K562 (cell line): ENCODE data around the gene ELOF1. TPM values are rescaled to one million over a fixed set of nuclear protein-coding genes. Genes with fewer than 3 reads are reported as not detected.

Experiments used
- ATAC-seq: fragments of 200-7000 bp; cut with Tn5 transposase; 3 replicates; pipeline ENCODE4 v1.9.1; 2020; ENCODE audit warnings: moderate library complexity
- BruUV-seq: library from RNA; stranded (reverse); fragments of 400-500 nt; replicated peaks from 2 replicates; lab custom pipeline; 2021; lab: Mats Ljungman, UMichigan
- CTCF ChIA-PET: fragments of 300-600 bp; formaldehyde crosslinking; extraction: SDS; loops from one replicate; lab custom pipeline; 2021; ENCODE audit warnings: low intra/inter-chr PET ratio; lab: Yijun Ruan, JAX
- POLR2A ChIA-PET: fragments of 300-600, 350-650 bp; sonication (Branson Sonifier 250); formaldehyde crosslinking; extraction: SDS; loops from one replicate; lab custom pipeline; 2021; ENCODE audit warnings: antibody characterized with exemption, inconsistent platforms; lab: Yijun Ruan, JAX
- DNase-seq, 4 experiments: peaks; one replicate each; pipeline versions ENCODE4 v3.0.0 to v3.0.0-alpha.2; 2011 to 2018; ENCODE audit warnings: low spot score in 3 of 4, mixed read lengths in 3 of 4; ENCODE audit errors: extremely low read depth in 1 of 4
- FAIRE-seq: peaks from 2 replicates; lab custom pipeline; 2011; peaks lifted over from hg19 to GRCh38; lab: Jason Lieb, UNC
- H2AFZ ChIP-seq: 2 replicates; pipeline ENCODE4 v1.6.0; 2011; ENCODE audit warnings: low read depth, low read length, control low read depth, inconsistent platforms
- H3K27ac ChIP-seq: fragments of 200-600 bp; 3 replicates; pipeline ENCODE4 v1.8.0; 2011; ENCODE audit warnings: low read depth, mild to moderate bottlenecking, control low read depth, inconsistent platforms, low read length, moderate library complexity, mixed read lengths; ENCODE audit errors: extremely low read depth
- H3K27me3 ChIP-seq, 2 experiments: fragments of 300-600 bp in 1 of 2; 2 replicates in 1 of 2; 3 replicates in 1 of 2; pipeline versions ENCODE4 v1.6.0 to v1.8.0; 2011; ENCODE audit warnings: inconsistent platforms in 2 of 2, low read length in 2 of 2, mild to moderate bottlenecking in 1 of 2, mixed read lengths in 1 of 2, moderate library complexity in 1 of 2; ENCODE audit not compliant: control insufficient read depth in 2 of 2, insufficient read depth in 2 of 2
- H3K36me3 ChIP-seq: fragments of 300-600 bp; 3 replicates; pipeline ENCODE4 v1.8.0; 2011; ENCODE audit warnings: mild to moderate bottlenecking, low read length, inconsistent platforms; ENCODE audit not compliant: control insufficient read depth, insufficient read depth
- H3K4me1 ChIP-seq, 2 experiments: fragments of 200-600 bp in 1 of 2; replicated peaks in 1 of 2; 2 replicates in 1 of 2; 3 replicates in 1 of 2; pipeline versions ENCODE4 v1.5.1 to v1.8.0; 2011; ENCODE audit warnings: inconsistent platforms in 2 of 2, low read length in 2 of 2, mild to moderate bottlenecking in 1 of 2, mixed read lengths in 1 of 2, moderate library complexity in 1 of 2; ENCODE audit not compliant: control insufficient read depth in 2 of 2, insufficient read depth in 2 of 2
- H3K4me2 ChIP-seq: 2 replicates; pipeline ENCODE4 v1.6.1; 2011; ENCODE audit warnings: low read length, control low read depth, inconsistent platforms, mixed read lengths; ENCODE audit not compliant: insufficient read depth
- H3K4me3 ChIP-seq: fragments of 200-600 bp; sonication (generic), shearing (Covaris generic); 2 replicates; pipeline ENCODE4 v1.5.1; 2016; ENCODE audit warnings: control low read depth, inconsistent platforms
- H3K79me2 ChIP-seq: fragments of 200-600 bp; 3 replicates; pipeline ENCODE4 v1.8.0; 2011; ENCODE audit warnings: low read length, inconsistent platforms; ENCODE audit not compliant: control insufficient read depth, insufficient read depth
- H3K9ac ChIP-seq, 2 experiments: 2 replicates each; pipeline versions ENCODE4 v1.6.0 to v1.6.1; 2011; ENCODE audit warnings: low read depth in 2 of 2, low read length in 2 of 2, control low read depth in 1 of 2, inconsistent platforms in 1 of 2, mild to moderate bottlenecking in 1 of 2, mixed read lengths in 1 of 2; ENCODE audit not compliant: insufficient read depth in 1 of 2
- H3K9me1 ChIP-seq: one replicate; pipeline ENCODE4 v1.6.0; 2011; ENCODE audit warnings: inconsistent platforms, mild to moderate bottlenecking, low read length, moderate library complexity; ENCODE audit not compliant: control insufficient read depth, insufficient read depth
- H3K9me3 ChIP-seq: replicated peaks from 2 replicates; pipeline ENCODE4 v1.5.1; 2011; ENCODE audit warnings: low read depth, low read length, inconsistent platforms; ENCODE audit not compliant: control insufficient read depth, insufficient read depth
- H4K20me1 ChIP-seq: replicated peaks from 2 replicates; pipeline ENCODE4 v1.6.1; 2011; ENCODE audit warnings: low read length, inconsistent platforms, mixed read lengths; ENCODE audit not compliant: control insufficient read depth, insufficient read depth
- BRF2 ChIP-seq: IDR thresholded peaks from 3 replicates; pipeline ENCODE4 v1.6.1; 2011; ENCODE audit warnings: borderline replicate concordance, mild to moderate bottlenecking; ENCODE audit not compliant: insufficient read length, insufficient read depth
- DACH1 ChIP-seq: fragments of 450-650 bp; IDR thresholded peaks from 2 replicates; pipeline ENCODE4 v1.6.1; 2018; ENCODE audit not compliant: partially characterized antibody
- NEUROD1 ChIP-seq: fragments of 150-350 bp; IDR thresholded peaks from 2 replicates; pipeline ENCODE4 v1.6.1; 2014; ENCODE audit warnings: borderline replicate concordance, low read length, low read depth; ENCODE audit not compliant: partially characterized antibody
- RAD21 ChIP-seq, 2 experiments: fragments of 250-450 bp in 1 of 2; fragments of 450-650 bp in 1 of 2; sonication (Bioruptor Pico) in 1 of 2; formaldehyde crosslinking in 1 of 2; IDR thresholded peaks in 1 of 2; conservative IDR thresholded peaks in 1 of 2; 2 replicates each; pipeline versions ENCODE4 v1.4.0 to v1.8.0; 2020 to 2022; ENCODE audit warnings: mild to moderate bottlenecking in 2 of 2, moderate library complexity in 1 of 2
- THAP12 ChIP-seq: fragments of 250-450 bp; sonication (Bioruptor Pico); IDR thresholded peaks from 2 replicates; pipeline ENCODE4 v1.9.0; 2021; ENCODE audit warnings: mild to moderate bottlenecking, inconsistent platforms
- ZBTB7A ChIP-seq: IDR thresholded peaks from 2 replicates; pipeline ENCODE4 v1.6.1; 2011; ENCODE audit warnings: low read depth, mild to moderate bottlenecking, low read length, moderate library complexity, borderline replicate concordance; ENCODE audit not compliant: control insufficient read depth
- ZNF224 ChIP-seq: sonication (generic); formaldehyde crosslinking; IDR thresholded peaks from 2 replicates; pipeline ENCODE4 v1.8.0; 2022; ENCODE audit warnings: mild to moderate bottlenecking, missing genetic modification reagents
- WGBS: fragments of 100-300 bp; shearing (Covaris generic); methylation state at CpG from one replicate; pipeline ENCODE4 v1.1.6; 2016; ENCODE audit warnings: low coverage, mixed read lengths; ENCODE audit not compliant: insufficient coverage; ENCODE audit errors: missing lambda C conversion rate; 5-methylcytosine and 5-hydroxymethylcytosine counted together
- in situ Hi-C: fragments of 300-500 bp; cut with MboI; formaldehyde crosslinking; loops from 4 replicates; pipeline ENCODE4 v1.15.0; 2018; ENCODE audit warnings: inconsistent platforms, mixed read lengths
- intact Hi-C: fragments of 100-400 bp; cut with micrococcal nuclease; formaldehyde crosslinking; loops from 2 replicates; pipeline ENCODE4 v1.14.2; 2022
- polyA plus RNA-seq, 8 experiments: library from polyadenylated mRNA; depleted of rRNA in 4 of 8; stranded (reverse) in 5 of 8; unstranded in 3 of 8; fragments of >200 nt; fragmentation: Nextera tagmentation in 2 of 8; fragmentation: Illumina TruSeq in 1 of 8; extraction: Ambion mirVana in 2 of 8; extraction: Trizol in 1 of 8; gene quantifications; 2 replicates each; pipeline versions ENCODE4 v1.2.1 to v1.2.3, GENCODE V29; 2011 to 2014; ENCODE audit warnings: inconsistent platforms in 1 of 8, missing spikeins in 1 of 8
- total RNA-seq, 7 experiments: library from RNA; depleted of rRNA in 6 of 7; stranded (reverse); fragments of >200 nt in 6 of 7; fragmentation: Illumina TruSeq in 2 of 7; extraction: Trizol in 2 of 7; gene quantifications; 2 replicates each; pipeline versions ENCODE4 v1.2.1 to v1.2.3, GENCODE V29; 2011 to 2021; ENCODE audit warnings: low replicate concordance in 1 of 7
- TF ChIP-seq, protein P1 (sequence below), 3 experiments: fragments of 200-800 bp in 1 of 3; sonication (Bioruptor generic) in 1 of 3; sonication (generic) in 1 of 3; formaldehyde crosslinking in 1 of 3; IDR thresholded peaks; 2 replicates each; pipeline versions ENCODE4 v1.6.1 to v1.8.0; 2016 to 2022; ENCODE audit warnings: mild to moderate bottlenecking in 2 of 3, missing compliant biosample characterization in 2 of 3, missing genetic modification characterization in 2 of 3, missing genetic modification reagents in 1 of 3
- TF ChIP-seq, protein P2 (sequence below): sonication (generic); formaldehyde crosslinking; IDR thresholded peaks from 2 replicates; pipeline ENCODE4 v1.8.0; 2022; ENCODE audit warnings: missing genetic modification reagents, mild to moderate bottlenecking, moderate library complexity, borderline replicate concordance

ELOF1 gene
- total and polyA plus RNA-seq, 9 of the 15 experiments (the other 6 are each of a cell fraction or from before 2014, with no cell fraction given): 16.7 to 147 (median 74.2) TPM

DNA sequence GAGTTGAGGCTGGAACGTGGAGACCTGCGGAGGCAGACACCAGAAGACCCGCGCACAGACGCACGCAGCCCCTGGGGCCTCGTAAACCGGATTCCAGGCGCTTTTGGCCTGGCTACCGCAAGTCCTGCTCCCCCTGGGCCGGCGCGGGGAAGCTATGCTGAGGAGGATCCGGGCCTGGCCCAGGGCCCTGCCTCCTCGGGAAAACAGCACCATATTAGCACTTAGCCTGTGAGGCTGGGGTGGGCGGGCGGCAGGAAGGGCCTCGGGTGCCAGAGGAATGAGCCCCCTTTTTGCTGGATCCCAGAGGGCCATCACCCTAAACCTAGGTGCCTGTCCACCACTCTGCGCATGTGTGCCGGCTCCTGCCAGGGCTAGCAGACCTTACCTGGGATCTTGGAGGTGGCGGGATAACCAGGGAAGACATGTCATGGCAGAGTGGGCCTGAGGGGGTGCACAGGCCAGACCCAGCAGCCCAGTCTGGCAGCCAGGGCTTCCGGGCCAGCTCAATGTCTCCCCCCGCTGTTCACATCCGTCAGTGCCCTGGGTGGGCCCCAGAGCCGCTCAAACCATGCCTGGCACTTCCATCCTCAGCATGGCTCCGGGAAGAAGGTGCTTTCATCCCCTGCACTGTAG is 7.3 kb downstream of the ELOF1 start:
- intact Hi-C loops (loop anchor here (1.0 kb wide), 1 partner anchor 55 kb away; no protein-coding TSS in a partner anchor), in situ Hi-C loops (no loop called here)
- ChIA-PET CTCF (interaction anchor here (0.5 kb wide), 1 partner anchor 66 kb away, joined by 5 read pairs; no protein-coding TSS in a partner anchor), POLR2A (interaction anchor here (0.5 to 0.8 kb wide), 3 partner anchors 9 to 90 kb away, joined by 3 to 5 read pairs (median 4); no protein-coding TSS in a partner anchor)
- Histone ChIP-seq H3K4me3 (no peak overlapping the region), H3K4me2 (no peak overlapping the region), H3K9ac (peak overlapping the region in 1 of 2 experiments; percentile 26; a peak in 1 of 4 replicates), H3K36me3 (peaks cover 45% of the 10 kb centered on the region; the same call in 1 of the 3 replicates), H3K4me1 (peaks cover 1 to 36% of the 10 kb centered on the region in 2 experiments; a peak in 4 of 5 replicates), H4K20me1 (peaks cover 9% of the 10 kb centered on the region; the same call in 1 of the 2 replicates), H3K9me3 (no peaks in the 10 kb centered on the region), H3K9me1 (peaks cover 3% of the 10 kb centered on the region), H3K79me2 (peaks cover 16% of the 10 kb centered on the region), H3K27ac (no peak overlapping the region; the same call in 2 of the 3 replicates), H3K27me3 (no peaks in the 10 kb centered on the region), H2AFZ (no peak overlapping the region)
- 79% methylated on average over 20 of the region's 26 CpGs for WGBS
- ATAC-seq (peak; percentile 89), FAIRE-seq (no peak), DNase-seq (peak in 3 of 4 experiments; percentile 49 to 62 (median 54))
- BruUV-seq: no TSS peak
- TF ChIP-seq DACH1 (peak; percentile 20), RAD21 (CRISPR knock-in tag; conservative IDR thresholded peaks at IDR 0.05 in 1 of 2, IDR thresholded peaks at IDR 0.05 in 1 of 2) (peak; percentile 22 to 63; a peak in 3 of 4 replicates), BRF2 (no peak), ZNF224 (CRISPR knock-in tag) (no peak), THAP12 (CRISPR knock-in tag) (no peak), ZBTB7A (no peak), NEUROD1 (no peak)
- TF ChIP-seq, protein P1, sequence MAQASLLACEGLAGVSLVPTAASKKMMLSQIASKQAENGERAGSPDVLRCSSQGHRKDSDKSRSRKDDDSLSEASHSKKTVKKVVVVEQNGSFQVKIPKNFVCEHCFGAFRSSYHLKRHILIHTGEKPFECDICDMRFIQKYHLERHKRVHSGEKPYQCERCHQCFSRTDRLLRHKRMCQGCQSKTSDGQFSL (CRISPR knock-in tag; IDR thresholded peaks at IDR 0.05): peak; percentile 61
- TF ChIP-seq, protein P1 (tag; IDR thresholded peaks at IDR 0.05): 0 out of 4 replicates have a peak, but pooled peaks of 1 of the 2 experiments have one; percentile 35
- TF ChIP-seq, protein P2, sequence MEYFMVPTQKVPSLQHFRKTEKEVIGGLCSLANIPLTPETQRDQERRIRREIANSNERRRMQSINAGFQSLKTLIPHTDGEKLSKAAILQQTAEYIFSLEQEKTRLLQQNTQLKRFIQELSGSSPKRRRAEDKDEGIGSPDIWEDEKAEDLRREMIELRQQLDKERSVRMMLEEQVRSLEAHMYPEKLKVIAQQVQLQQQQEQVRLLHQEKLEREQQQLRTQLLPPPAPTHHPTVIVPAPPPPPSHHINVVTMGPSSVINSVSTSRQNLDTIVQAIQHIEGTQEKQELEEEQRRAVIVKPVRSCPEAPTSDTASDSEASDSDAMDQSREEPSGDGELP (CRISPR knock-in tag): peak; percentile 37; the same call in 1 of the 2 replicates
